Measurements from ENCODE around the gene TAF4. TPM values are rescaled to one million over a fixed set of nuclear protein-coding genes. Genes with fewer than 3 reads are reported as not detected.

Gene TAF4
- total RNA-seq, 4 donors from 2014 or later: 21.1 to 40.6 (median 22.1) TPM

DNA sequence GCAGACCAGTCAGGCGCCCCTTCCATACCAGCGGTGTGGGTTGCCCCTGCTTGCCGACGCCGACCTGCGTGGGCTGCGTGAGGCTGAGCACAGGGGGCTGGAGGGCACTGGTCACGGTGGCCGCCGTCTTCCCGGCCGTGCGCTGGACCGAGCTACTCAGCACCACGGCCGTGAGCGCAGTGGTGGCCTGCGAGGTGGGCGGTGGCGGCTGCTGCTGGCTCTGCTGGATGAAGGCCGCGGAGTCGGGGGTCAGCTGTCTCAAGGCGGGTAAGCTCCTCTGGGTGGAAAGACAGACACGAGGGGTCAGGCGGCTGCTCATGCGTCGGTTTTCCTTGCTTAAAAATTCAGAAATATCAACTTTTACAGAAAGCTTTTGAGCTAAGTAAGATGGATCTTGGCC is 59.2 kb downstream of the TAF4 start:
- intact Hi-C loops (cut with DNase I; ENCODE audit: low total_unique reads): no loop called here
- WGBS, 2 donors: 96 to 98% methylated on average over 16 to 28 of the region's 28 CpGs
- no peak overlapping the region for H3K4me3 ChIP-seq (ENCODE audit: low read depth, poor library complexity, severe bottlenecking)
- DNase-seq (ENCODE audit: low spot score in 2 of 2): no peak
- no peak for TF ChIP-seq POLR2A (IDR thresholded peaks at IDR 0.05)
- TF ChIP-seq, protein P1, sequence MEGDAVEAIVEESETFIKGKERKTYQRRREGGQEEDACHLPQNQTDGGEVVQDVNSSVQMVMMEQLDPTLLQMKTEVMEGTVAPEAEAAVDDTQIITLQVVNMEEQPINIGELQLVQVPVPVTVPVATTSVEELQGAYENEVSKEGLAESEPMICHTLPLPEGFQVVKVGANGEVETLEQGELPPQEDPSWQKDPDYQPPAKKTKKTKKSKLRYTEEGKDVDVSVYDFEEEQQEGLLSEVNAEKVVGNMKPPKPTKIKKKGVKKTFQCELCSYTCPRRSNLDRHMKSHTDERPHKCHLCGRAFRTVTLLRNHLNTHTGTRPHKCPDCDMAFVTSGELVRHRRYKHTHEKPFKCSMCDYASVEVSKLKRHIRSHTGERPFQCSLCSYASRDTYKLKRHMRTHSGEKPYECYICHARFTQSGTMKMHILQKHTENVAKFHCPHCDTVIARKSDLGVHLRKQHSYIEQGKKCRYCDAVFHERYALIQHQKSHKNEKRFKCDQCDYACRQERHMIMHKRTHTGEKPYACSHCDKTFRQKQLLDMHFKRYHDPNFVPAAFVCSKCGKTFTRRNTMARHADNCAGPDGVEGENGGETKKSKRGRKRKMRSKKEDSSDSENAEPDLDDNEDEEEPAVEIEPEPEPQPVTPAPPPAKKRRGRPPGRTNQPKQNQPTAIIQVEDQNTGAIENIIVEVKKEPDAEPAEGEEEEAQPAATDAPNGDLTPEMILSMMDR (IDR thresholded peaks at IDR 0.05): no peak

DNA sequence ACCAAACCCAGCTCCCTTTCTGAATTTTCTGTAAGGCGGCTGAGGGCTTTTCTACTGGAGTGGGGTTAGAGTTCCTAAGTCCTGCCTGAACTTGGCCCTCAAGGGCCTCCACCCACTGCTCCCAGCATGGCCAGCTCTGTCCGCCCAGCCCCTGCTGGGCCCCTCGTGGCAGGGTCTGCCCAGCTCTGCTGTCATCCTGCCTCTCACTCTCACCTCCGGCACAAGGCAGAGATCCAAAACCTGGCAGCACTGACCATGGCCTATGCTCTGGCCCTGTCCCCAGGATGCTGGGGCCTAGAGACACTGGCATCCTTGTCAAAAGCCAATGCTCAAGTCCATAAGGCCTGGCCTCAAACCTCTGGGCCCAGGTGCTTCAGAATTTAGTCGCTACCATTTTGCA is 61.1 kb downstream of the TAF4 start:
- TF ChIP-seq, protein P1 (IDR thresholded peaks at IDR 0.05): no peak
- TF ChIP-seq POLR2A (IDR thresholded peaks at IDR 0.05): no peak
- H3K4me3 ChIP-seq (ENCODE audit: low read depth, poor library complexity, severe bottlenecking): no peak overlapping the region
- intact Hi-C loops (cut with DNase I; ENCODE audit: low total_unique reads): no loop called here
- no peak for DNase-seq (ENCODE audit: low spot score in 2 of 2)
- 95% methylated on average over 5 of the region's 5 CpGs for WGBS, 2 donors

DNA sequence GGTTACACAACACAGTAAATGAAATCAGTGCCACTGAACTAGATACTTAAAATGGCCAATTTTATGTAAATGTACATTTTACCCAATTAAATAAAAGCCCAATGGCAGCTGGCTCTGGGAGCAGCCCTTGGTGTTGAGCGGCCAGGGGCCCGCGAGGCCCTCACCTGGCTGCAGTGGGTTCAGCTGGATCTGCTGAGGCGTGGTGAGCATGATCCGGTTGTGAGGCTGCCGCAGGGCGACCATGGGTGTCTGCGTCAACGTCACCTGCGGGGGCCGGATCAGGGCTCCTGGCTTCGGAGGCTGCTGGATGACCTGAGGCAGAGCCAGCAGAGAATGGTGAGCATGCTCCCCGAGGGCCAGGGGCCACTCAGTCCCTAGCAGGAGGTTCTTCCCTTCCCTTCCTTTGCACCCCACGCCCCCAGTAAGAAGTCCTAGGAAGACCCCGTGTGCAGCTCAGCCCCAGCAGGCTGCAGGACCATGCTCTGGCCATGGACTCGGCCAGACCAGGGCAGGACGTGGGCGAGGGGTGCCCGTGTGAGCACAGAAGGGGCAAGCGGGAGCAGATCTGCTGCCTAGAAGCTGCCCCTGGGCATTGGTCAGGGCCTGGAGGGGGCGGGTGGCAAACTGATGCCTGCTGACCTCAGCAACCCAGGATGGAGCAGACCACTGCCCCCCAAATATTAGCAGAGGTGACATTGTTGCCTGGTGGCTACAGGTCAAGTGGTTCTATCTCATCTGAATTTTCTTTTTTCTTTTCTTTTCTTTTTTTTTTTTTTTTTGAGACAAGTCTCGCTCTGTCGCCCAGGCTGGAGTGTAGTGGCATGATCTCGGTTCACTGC is 61.9 kb downstream of the TAF4 start:
- WGBS, 2 donors: 91 to 95% methylated on average over 22 to 24 of the region's 24 CpGs
- TF ChIP-seq POLR2A (IDR thresholded peaks at IDR 0.05): no peak
- TF ChIP-seq, protein P1 (IDR thresholded peaks at IDR 0.05): no peak
- no peak overlapping the region for H3K4me3 ChIP-seq (ENCODE audit: low read depth, poor library complexity, severe bottlenecking)
- intact Hi-C loops (cut with DNase I; ENCODE audit: low total_unique reads): no loop called here
- no peak for DNase-seq (ENCODE audit: low spot score in 2 of 2)

DNA sequence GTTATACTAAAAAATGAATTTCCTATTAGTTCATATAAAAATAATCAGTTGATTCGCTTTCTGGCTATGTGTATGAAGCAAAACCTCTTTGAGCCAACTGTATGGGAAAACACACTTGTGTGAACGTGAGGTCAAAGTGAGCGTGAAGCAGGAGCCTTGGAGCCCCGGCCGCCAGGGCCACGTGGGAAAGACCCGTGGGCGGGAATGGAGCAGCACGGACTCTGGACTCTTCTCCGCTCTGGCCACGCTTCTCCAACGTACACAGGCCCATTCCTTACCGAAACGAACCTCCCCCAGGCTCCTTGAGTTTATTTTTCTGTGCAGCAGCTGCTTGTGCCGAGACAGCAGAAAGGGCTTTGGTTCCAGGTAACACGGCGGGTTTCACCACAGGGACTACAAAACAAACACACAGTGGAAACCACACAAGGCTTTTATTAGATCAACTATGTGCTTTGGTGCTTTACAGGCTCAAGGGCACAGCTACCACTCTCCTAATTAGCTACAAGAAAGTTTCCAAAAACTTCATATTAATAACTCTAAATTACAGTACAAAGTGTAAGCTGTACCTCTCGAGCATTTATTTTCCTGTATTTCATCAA is 62.7 kb downstream of the TAF4 start:
- WGBS, 2 donors: 93 to 96% methylated on average over 18 of the region's 18 CpGs
- DNase-seq (ENCODE audit: low spot score in 2 of 2): no peak
- TF ChIP-seq POLR2A (IDR thresholded peaks at IDR 0.05): no peak
- TF ChIP-seq, protein P1 (IDR thresholded peaks at IDR 0.05): no peak
- intact Hi-C loops (cut with DNase I; ENCODE audit: low total_unique reads): no loop called here
- no peak overlapping the region for H3K4me3 ChIP-seq (ENCODE audit: low read depth, poor library complexity, severe bottlenecking)

DNA sequence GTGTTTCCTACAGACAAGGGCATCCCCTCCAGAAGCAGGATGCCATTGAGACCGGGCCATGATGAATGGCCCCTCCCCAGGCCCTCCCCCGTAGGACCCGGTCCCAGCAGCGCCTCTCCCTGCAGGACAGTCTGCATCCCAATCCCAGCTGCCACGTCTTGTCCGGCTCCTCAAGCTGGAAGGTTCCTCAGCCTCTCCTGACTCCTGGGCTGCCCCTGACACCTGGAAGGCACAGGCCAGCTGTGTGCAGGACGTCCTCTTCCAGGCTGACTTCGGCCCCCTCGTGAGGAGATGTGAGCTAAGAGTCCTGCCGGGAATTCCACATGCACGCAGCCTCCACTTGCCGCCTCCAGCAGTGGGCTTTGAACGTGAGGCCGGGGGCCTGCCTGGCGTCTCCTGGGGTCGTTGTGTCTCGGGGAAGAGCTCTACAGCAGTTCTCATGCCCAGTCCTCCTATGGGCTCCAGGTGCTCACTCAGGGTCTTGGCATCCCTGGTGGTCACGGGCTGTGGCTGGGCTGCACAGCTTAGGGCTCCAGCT is 64.4 kb downstream of the TAF4 start:
- WGBS, 2 donors: 86 to 91% methylated on average over 18 of the region's 18 CpGs

More for the DNA sequence above, 64.4 kb downstream of the TAF4 start:
- no peak overlapping the region for H3K4me3 ChIP-seq (ENCODE audit: low read depth, poor library complexity, severe bottlenecking)
- intact Hi-C loops (cut with DNase I; ENCODE audit: low total_unique reads): no loop called here
- DNase-seq (ENCODE audit: low spot score in 2 of 2): no peak
- TF ChIP-seq POLR2A (IDR thresholded peaks at IDR 0.05): no peak
- TF ChIP-seq, protein P1 (IDR thresholded peaks at IDR 0.05): no peak
